Jurkat, Clone E6-1 (cell line): ENCODE results near the gene HINFP.
"Not testable (repeated sequence)": the region's sequence is repeated elsewhere in the genome, so short reads cannot be mapped to it uniquely, and the experiment has no call there.

ENCODE experiments used
- DNase-seq: peaks from one replicate; pipeline ENCODE4 v3.0.0-alpha.2; 2011; ENCODE audit warnings: low read depth, low spot score
- H3K4me3 ChIP-seq: 2 replicates; pipeline ENCODE4 v1.5.1; 2011; ENCODE audit warnings: mild to moderate bottlenecking, low read length, control low read depth, moderate library complexity

Gene HINFP

DNA sequence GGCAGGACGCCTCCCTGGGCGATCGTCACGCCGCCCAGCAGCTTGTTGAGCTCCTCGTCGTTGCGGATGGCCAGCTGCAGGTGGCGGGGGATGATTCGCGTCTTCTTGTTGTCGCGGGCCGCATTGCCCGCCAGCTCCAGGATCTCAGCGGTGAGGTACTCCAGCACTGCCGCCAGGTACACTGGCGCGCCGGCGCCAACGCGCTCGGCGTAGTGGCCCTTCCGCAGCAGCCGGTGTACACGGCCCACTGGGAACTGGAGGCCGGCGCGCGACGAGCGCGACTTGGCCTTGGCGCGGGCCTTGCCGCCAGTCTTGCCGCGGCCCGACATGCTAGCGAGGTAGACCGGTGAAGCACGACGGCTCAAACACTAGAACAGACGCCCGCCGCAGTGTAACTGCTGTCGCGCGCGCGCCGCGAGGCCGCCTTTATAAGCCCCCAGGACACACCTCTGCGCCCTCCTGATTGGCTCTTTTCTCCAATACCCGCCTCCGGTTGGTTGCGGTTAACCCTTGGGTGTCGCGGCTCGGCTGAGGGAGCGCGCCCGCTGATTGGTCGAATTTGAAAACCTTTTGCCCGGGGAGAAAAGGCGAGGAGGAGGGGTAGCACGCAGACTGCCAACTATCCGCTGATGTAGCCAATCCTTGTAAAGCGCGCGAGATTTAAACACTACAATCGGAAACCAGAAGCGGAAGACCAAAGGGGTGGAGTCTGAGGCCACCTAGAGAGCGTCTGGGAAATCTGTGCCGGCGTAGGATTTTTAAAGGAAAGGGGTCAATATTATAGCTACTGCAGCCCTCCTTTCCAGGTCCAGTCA lies 26.1 kb upstream of the HINFP start:
- H3K4me3 ChIP-seq = peak overlapping the region; percentile 69
- peak; percentile 100 for DNase-seq

GRCh38 chr11:119099711-119100110 lies 21.7 kb upstream of the HINFP start:
- no peak for DNase-seq
- no peak overlapping the region for H3K4me3 ChIP-seq

GRCh38 chr11:119100246-119100970 lies 21.0 kb upstream of the HINFP start:
- H3K4me3 ChIP-seq = peak overlapping the region; percentile 67
- DNase-seq = no peak

GRCh38 chr11:119100994-119101758 lies 20.2 kb upstream of the HINFP start:
- no peak for DNase-seq
- peak overlapping the region; percentile 67 for H3K4me3 ChIP-seq

GRCh38 chr11:119101759-119102423 lies 19.5 kb upstream of the HINFP start, which contains the start of gene DPAGT1:
Gene DPAGT1, minus strand, starts transcription at chr11:119101853. Its CDS starts 198 bp downstream, at chr11:119101655.
- DNase-seq = peak; percentile 94
- H3K4me3 ChIP-seq = peak within 1 kb of the TSS; percentile 67

- not testable (repeated sequence) for H3K4me3 ChIP-seq, DNase-seq
Observed at GRCh38 chr11:119103161-119103664, 18.2 kb upstream of the HINFP start.

DNA sequence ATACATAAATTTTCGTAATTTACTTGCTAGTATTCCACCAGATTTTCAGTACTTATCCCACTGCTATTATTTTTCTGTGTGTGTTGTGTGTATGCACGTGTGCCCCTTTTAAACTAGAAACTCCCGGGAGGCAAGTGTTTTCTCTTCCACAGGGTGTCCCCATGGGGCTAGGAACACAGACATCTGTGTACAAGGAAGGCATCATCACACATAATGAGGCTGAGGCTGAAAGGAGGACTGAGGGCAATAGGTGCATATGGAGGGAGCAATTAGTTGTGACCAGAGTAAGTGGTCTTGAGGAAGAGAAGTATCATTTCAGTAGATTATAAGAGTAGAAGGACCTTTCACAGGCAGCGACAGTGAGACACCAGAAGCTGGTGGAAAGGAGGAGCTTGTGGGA lies 17.6 kb upstream of the HINFP start:
- no peak overlapping the region for H3K4me3 ChIP-seq
- DNase-seq = no peak

DNA sequence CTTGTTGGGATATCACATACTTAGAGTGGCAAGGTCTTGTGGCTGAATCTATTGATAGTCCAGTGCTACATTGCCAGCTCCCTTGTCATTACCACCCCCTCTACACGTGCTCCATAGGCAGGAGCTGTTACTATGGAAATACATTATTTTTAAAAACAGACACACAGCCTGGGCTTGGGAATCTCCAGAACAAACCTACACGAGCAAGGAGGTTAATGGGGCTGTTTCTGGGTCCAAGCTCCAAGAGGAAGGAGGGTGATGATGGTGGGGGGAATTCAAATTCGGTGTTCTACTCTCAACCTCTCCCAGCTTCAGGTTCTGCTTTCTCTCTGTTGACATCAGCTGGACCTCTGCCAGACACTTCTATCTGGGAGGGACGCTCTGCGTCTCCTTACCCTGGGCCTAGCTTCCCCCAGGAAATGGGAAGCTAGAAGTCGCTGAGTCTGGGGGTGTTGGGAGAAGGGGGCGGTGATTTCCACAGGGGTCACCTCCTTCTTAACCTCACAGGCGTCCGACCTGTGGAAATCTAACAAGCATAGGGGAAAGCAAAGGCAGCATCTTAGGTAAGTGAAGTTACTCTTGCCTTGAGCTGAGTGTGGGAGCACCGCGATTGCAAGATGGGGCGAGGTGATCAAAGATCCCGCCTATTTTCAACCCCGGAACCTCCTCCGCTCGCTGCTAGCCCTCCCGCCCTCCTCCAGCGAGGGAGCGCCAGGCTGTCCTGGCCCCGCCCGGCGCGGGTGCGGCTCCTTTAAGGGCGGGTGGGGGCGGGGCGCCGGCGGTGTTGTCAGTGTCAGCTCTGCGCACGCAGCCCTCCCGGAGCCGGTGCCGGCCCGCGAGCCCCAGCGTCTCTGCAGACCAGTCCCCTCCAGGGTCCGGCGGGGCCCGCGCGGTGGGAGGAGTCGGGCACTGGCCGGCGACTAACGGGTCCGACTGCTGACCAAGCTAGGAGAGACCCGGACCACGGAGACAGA lies 14.5 kb upstream of the HINFP start, which contains the start of gene C2CD2L:
Gene C2CD2L (plus strand): TSS at position 781 of the 974 bp plus-strand sequence. CDS start 398 bp downstream, outside the sequence.
- DNase-seq = peak; percentile 92
- peak within 1 kb of the TSS; percentile 85 for H3K4me3 ChIP-seq

DNA sequence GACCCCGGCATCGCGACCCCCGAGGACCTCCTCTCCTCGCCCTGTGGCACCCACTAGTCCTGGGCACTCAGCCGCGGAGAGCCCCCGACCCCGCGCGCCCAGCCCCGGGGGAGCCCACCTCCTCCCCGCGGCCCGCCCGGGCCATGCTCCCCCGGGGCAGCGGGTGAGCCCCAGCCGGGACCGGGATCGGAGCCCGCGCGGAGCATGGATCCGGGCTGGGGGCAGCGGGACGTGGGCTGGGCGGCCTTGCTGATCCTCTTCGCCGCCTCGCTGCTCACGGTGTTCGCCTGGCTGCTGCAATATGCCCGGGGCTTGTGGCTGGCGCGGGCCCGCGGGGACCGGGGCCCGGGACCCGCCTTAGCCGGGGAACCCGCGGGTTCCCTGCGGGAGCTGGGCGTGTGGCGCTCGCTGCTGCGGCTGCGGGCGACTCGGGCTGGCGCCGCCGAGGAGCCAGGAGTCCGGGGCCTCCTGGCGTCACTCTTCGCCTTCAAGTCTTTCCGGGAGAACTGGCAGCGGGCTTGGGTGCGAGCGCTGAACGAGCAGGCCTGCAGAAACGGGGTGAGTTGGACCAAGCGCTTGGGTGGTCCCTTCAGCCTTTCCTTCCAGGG lies 13.7 kb upstream of the HINFP start:
- H3K4me3 ChIP-seq = peak overlapping the region; percentile 85
- no peak for DNase-seq

DNA sequence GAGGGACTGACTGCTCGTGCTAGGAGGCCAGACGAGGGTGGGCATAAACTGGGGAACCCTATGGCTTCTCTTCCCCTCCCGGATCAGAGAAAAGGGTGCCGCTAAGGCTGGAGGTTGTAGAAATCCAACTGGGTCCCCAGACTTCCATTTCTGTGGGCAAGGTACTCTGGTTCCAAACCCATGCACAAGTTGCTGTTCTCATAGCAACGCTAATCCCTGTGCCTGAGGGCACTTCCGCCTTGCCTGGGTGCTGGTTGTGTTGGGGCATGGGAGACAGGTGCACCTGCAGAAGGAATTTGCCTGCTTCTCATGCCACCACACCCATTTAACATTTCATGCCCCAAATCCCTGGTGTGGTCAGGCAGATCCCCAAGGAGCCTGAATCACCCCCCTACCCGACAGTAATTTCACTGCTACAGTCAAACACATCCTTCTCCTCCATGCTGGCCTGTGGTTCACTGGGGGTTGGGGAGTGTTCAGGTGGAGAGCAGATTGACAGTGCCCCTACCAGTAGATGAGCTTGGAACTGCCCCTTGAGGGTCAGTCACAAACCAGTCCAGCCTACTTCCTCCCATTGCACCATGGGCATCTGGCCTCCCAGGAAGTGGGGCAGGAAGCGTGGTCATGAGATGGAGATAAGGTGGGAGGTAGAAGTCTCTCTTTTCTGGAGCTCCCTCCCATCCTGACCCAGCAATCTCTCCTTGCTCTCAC lies 13.1 kb upstream of the HINFP start:
- H3K4me3 ChIP-seq = peak overlapping the region; percentile 85
- DNase-seq = peak; percentile 62

DNA sequence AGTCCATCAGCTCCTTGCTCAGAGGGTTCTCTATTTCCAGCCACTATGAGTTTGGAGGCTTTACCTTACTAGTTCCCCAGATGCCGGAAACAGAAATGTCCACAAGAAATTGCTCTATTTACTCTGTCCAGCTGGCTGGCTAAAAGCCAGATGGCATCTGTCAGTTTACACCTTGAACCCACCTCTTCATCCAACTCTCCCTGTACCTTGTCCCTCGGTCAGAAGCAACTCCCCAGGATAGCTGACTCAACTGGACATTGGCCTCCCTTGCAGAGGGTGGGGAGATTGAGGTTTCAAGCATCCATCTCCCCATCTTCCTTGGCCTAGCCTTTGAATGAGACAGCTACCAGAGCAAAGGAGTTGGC lies 12.5 kb upstream of the HINFP start:
- DNase-seq = no peak
- H3K4me3 ChIP-seq = peak overlapping the region; percentile 85

- DNase-seq = no peak
- no peak overlapping the region for H3K4me3 ChIP-seq
Observed at GRCh38 chr11:119109843-119110242, 11.5 kb upstream of the HINFP start.

DNA sequence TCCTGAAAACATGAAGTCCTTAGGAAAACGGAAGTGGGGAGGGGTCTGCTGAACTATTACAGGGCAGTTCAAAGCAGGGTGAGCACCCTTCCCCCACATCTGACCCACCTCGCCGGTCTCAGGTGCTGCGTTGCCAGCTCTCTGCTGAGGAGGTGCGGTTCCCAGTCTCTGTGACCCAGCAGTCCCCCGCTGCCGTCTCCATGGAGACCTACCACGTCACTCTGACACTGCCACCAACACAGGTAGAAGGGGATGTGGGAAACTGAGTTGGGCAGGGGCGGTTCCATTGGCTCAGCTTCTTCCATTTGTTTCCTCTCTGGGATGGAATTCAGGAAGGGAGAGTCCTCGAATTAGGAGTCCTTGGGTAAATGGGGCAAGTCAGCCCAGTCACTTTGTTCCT lies 10.9 kb upstream of the HINFP start:
- no peak for DNase-seq
- no peak overlapping the region for H3K4me3 ChIP-seq

DNA sequence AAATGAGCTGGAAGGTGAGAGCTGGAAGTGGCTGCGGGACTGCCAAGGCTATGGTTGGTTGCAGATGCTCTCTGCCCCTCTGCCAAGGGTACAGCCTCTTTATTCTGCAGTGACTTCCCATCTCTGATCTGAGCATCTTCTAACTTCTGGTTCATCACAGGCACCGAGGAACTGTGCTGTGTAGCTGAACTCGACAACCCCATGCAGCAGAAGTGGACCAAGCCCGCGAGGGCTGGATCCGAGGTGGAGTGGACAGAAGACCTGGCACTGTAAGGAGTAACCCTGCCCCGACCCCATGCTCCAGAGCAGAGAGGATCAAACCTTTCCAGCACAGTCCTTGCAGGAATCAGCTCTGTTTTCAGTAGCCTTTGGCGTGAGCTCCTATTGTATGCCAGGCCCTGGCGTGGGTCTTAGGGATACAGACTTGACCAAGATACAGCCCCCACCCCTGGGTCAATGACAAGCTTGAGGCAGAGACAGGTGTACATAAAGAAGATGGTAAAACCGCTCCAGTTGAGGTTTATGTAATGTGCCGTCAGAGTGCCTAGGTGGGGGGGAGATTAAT lies 9.9 kb upstream of the HINFP start:
- no peak overlapping the region for H3K4me3 ChIP-seq
- no peak for DNase-seq

- DNase-seq = no peak
- no peak overlapping the region for H3K4me3 ChIP-seq
Observed at GRCh38 chr11:119112314-119113020, 8.9 kb upstream of the HINFP start.

DNA sequence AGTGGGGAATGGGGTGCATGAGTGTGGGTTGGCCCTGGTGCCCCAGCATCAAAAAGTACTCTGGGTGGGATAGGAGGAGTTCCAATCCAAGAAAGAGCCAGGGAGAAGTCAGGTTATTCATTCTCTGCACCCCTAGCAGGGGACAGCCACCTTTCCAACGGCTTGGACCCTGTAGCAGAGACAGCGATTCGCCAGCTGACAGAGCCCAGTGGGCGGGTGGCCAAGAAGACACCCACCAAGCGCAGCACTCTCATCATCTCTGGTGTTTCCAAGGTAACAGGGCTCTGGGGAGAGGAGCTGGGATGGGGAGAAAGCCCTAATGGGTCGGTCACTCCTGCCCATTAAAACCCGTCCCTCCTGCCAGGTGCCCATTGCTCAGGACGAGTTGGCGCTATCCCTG lies 7.7 kb upstream of the HINFP start:
- DNase-seq = no peak
- H3K4me3 ChIP-seq = no peak overlapping the region
